Heart right ventricle (tissue), 16 donors: ENCODE measurements around the gene MTCL1. TPM values are rescaled to one million over a fixed set of nuclear protein-coding genes. Genes with fewer than 3 reads are reported as not detected.

Source experiments
- ATAC-seq, 8 donors: fragments of 200-7000 bp; cut with Tn5 transposase; one replicate each; pipeline ENCODE4 v1.9.1; 2020; ENCODE audit warnings: mild to moderate bottlenecking in 8 of 8, moderate library complexity in 8 of 8, moderate number of reproducible peaks in 1 of 8
- DNase-seq, 2 donors: peaks; one replicate each; pipeline ENCODE4 v3.0.0-alpha.2; 2020
- H3K27ac ChIP-seq, 10 donors: fragments of 200-600 bp; sonication (generic) in 2 of 10; one replicate each; pipeline versions ENCODE4 v1.5.0 to v1.8.0; 2020 to 2022; ENCODE audit warnings: mild to moderate bottlenecking in 3 of 10
- H3K27me3 ChIP-seq, 7 donors: fragments of 200-600 bp; one replicate each; pipeline ENCODE4 v1.8.0; 2021 to 2022; ENCODE audit warnings: mild to moderate bottlenecking in 2 of 7
- H3K36me3 ChIP-seq, 9 donors: fragments of 200-600 bp; sonication (generic) in 1 of 9; one replicate each; pipeline versions ENCODE4 v1.5.0 to v1.8.0; 2020 to 2022; ENCODE audit warnings: mild to moderate bottlenecking in 2 of 9
- H3K4me1 ChIP-seq, 9 donors: fragments of 200-600 bp; sonication (generic) in 1 of 9; one replicate each; pipeline versions ENCODE4 v1.5.0 to v1.8.0; 2020 to 2022; ENCODE audit warnings: mild to moderate bottlenecking in 4 of 9
- H3K4me3 ChIP-seq, 10 donors: fragments of 200-600 bp; sonication (generic) in 2 of 10; one replicate each; pipeline versions ENCODE4 v1.5.0 to v1.8.0; 2020 to 2022; ENCODE audit warnings: mild to moderate bottlenecking in 7 of 10, moderate library complexity in 2 of 10
- H3K9me3 ChIP-seq, 11 donors: fragments of 200-600 bp in 10 of 11; sonication (generic) in 2 of 11; one replicate each; pipeline versions ENCODE4 v1.5.0 to v1.8.0; 2013 to 2022; ENCODE audit warnings: mild to moderate bottlenecking in 2 of 11, control low read depth in 1 of 11, moderate library complexity in 1 of 11
- CTCF ChIP-seq, 9 donors: fragments of 200-600 bp; sonication (generic) in 2 of 9; IDR thresholded peaks; one replicate each; pipeline versions ENCODE4 v1.5.0 to v1.8.0; 2021 to 2022; ENCODE audit warnings: antibody characterized with exemption in 9 of 9, mild to moderate bottlenecking in 5 of 9, moderate library complexity in 1 of 9
- WGBS, 2 donors: extraction: QIAGEN DNeasy Blood & Tissue Kit; methylation state at CpG; one replicate each; pipeline ENCODE4 v1.1.7; 2013; ENCODE audit warnings: inconsistent platforms in 1 of 2; 5-methylcytosine and 5-hydroxymethylcytosine counted together
- intact Hi-C, 10 donors: fragments of 100-400 bp; cut with DNase I; formaldehyde crosslinking; loops; one replicate each; pipeline versions ENCODE4 v1.11.1 to v1.14.2; 2022
- polyA plus RNA-seq, 2 donors: library from polyadenylated mRNA; stranded (reverse); fragments of 200-250 nt; gene quantifications; one replicate each; pipeline ENCODE4 v1.2.3, GENCODE V29; 2013
- total RNA-seq, 10 donors: library from RNA; stranded (reverse); fragmentation: NEBNext Ultra II Directional in 3 of 10; extraction: Animal tissue kit (Norgen Biotek cat#: 25700) in 3 of 10; gene quantifications; one replicate each; pipeline versions ENCODE4 v1.2.1 to v1.2.4, GENCODE V29; 2021 to 2023
- donor health status: Arrhythmogenic right ventricular cardiomyopathy.
- donor health status: ischemic (EF 13 %, LVEDD 7.1; RV severe dilation, severe dysfunction).
- donor health status: healthy with polysubstance abuse.
- donor health status: DM: no; HTN: yes; CAD: no.
- donor health status: DM: no; HTN: no; CAD: no.
- donor health status: ischemic (EF 25% LVEDD 6.9; RV normal size, moderate dysfunction).
- donor health status: ischemic (EF 25% LVEDD 5.7; RV mildly dilated, moderate dysfunction).
- donor health status: healthy.
- donor health status: DM: yes; HTN: yes; CAD: no.
- donor health status: Ischemic cardiomyopathy.
- donor health status: ischemic (EF 35%, LVEDD 5.7; RV mildly dilated, moderate dysfunction).
- donor health status: nonischemic (EF 11% LVEDD 7.7; RV severe dilation, severe dysfunction).
- donor health status: DM: yes; HTN: yes; CAD: no.
- donor health status: PGD.
- donor health status: ischemic (EF 29% LVEDD 5.4; RV normal size, mild dysfunction).
- donor health status: nonischemic (EF 23%, LVEDD 6.1; RV moderate dilation, normal function).

MTCL1 gene
- total and polyA plus RNA-seq, 12 donors: 1.9 to 17.2 (median 8.8) TPM

GRCh38 chr18:8849696-8850095, 144.3 kb downstream of the MTCL1 start:
- H3K9me3 ChIP-seq: peaks cover 0 to 7% (median 0%) of the 10 kb centered on the region in 11 donors
- TF ChIP-seq CTCF (IDR thresholded peaks at IDR 0.05): no peak
- no peaks in the 10 kb centered on the region for H3K36me3 ChIP-seq
- WGBS, 2 donors: 85 to 90% methylated on average over 2 of the region's 2 CpGs
- intact Hi-C loops: no loop called here
- H3K27ac ChIP-seq: no peak overlapping the region
- peaks cover 0 to 16% (median 7%) of the 10 kb centered on the region in 9 donors for H3K4me1 ChIP-seq
- peaks cover 0 to 5% (median 0%) of the 10 kb centered on the region in 7 donors for H3K27me3 ChIP-seq
- no peak overlapping the region for H3K4me3 ChIP-seq
- no peak for ATAC-seq
- no peak for DNase-seq

GRCh38 chr18:8851659-8852058, 146.3 kb downstream of the MTCL1 start:
- Histone ChIP-seq H3K4me1 (peaks cover 0 to 16% (median 7%) of the 10 kb centered on the region in 9 donors), H3K9me3 (peaks cover 0 to 7% (median 0%) of the 10 kb centered on the region in 11 donors), H3K27me3 (peaks cover 0 to 5% (median 0%) of the 10 kb centered on the region in 7 donors), H3K27ac (no peak overlapping the region), H3K36me3 (no peaks in the 10 kb centered on the region), H3K4me3 (no peak overlapping the region)
- WGBS, 2 donors: 79 to 84% methylated on average over 2 of the region's 2 CpGs
- DNase-seq (no peak), ATAC-seq (no peak)
- no peak for TF ChIP-seq CTCF (IDR thresholded peaks at IDR 0.05)
- intact Hi-C loops: no loop called here

GRCh38 chr18:8854550-8854949, 149.2 kb downstream of the MTCL1 start:
- 47 to 58% methylated on average over 4 of the region's 4 CpGs for WGBS, 2 donors
- Histone ChIP-seq H3K4me3 (no peak overlapping the region), H3K27me3 (peaks cover 0 to 5% (median 0%) of the 10 kb centered on the region in 7 donors), H3K9me3 (peaks cover 0 to 7% (median 0%) of the 10 kb centered on the region in 11 donors), H3K36me3 (no peaks in the 10 kb centered on the region), H3K27ac (no peak overlapping the region), H3K4me1 (no peaks in the 10 kb centered on the region)
- intact Hi-C loops: no loop called here
- DNase-seq (no peak), ATAC-seq (no peak)
- TF ChIP-seq CTCF (IDR thresholded peaks at IDR 0.05): no peak

GRCh38 chr18:8854962-8855361, 149.6 kb downstream of the MTCL1 start:
- Histone ChIP-seq H3K9me3 (peaks cover 0 to 7% (median 0%) of the 10 kb centered on the region in 11 donors), H3K4me3 (no peak overlapping the region), H3K4me1 (no peaks in the 10 kb centered on the region), H3K27ac (no peak overlapping the region), H3K36me3 (no peaks in the 10 kb centered on the region), H3K27me3 (peaks cover 0 to 5% (median 0%) of the 10 kb centered on the region in 7 donors)
- DNase-seq (no peak), ATAC-seq (no peak)
- WGBS, 2 donors: 37 to 53% methylated on average over 2 of the region's 2 CpGs
- intact Hi-C loops: no loop called here
- TF ChIP-seq CTCF (IDR thresholded peaks at IDR 0.05): no peak
